Kidney (tissue), 14 donors: ENCODE measurements around the gene RGCC. TPM values are rescaled to one million over a fixed set of nuclear protein-coding genes. Genes with fewer than 3 reads are reported as not detected.
A peak's percentile ranks its signal among the peaks of the same experiment; 100 is the strongest.

Experiments used
- DNase-seq, 5 donors: peaks; one replicate each; pipeline ENCODE4 v3.0.0-alpha.2; 2013 to 2020
- FAIRE-seq: peaks from 2 replicates; lab custom pipeline; 2012; peaks lifted over from hg19 to GRCh38; lab: Jason Lieb, UNC
- H3K27ac ChIP-seq, 2 donors: one replicate each; pipeline ENCODE4 v1.7.0; 2013; ENCODE audit warnings: low read depth in 2 of 2, low read length in 2 of 2, inconsistent platforms in 1 of 2
- H3K27me3 ChIP-seq: one replicate; pipeline ENCODE4 v1.7.1; 2013; ENCODE audit warnings: low read length, inconsistent platforms; ENCODE audit not compliant: control insufficient read depth, insufficient read depth
- H3K36me3 ChIP-seq, 3 donors: one replicate each; pipeline versions ENCODE4 v1.7.0 to v1.7.1; 2013; ENCODE audit warnings: low read length in 3 of 3, control low read depth in 1 of 3, inconsistent platforms in 1 of 3; ENCODE audit not compliant: insufficient read depth in 3 of 3, control insufficient read depth in 2 of 3
- H3K4me1 ChIP-seq, 3 donors: one replicate each; pipeline versions ENCODE4 v1.7.0 to v1.7.1; 2013; ENCODE audit warnings: low read length in 3 of 3, inconsistent platforms in 1 of 3, low read depth in 1 of 3; ENCODE audit not compliant: control insufficient read depth in 2 of 3, insufficient read depth in 2 of 3
- H3K4me3 ChIP-seq, 3 donors: one replicate each; pipeline versions ENCODE4 v1.7.0 to v1.8.1; 2013; ENCODE audit warnings: low read length in 3 of 3, control low read depth in 1 of 3, inconsistent platforms in 1 of 3
- H3K9ac ChIP-seq, 3 donors: one replicate each; pipeline versions ENCODE4 v1.7.0 to v1.7.1; 2013; ENCODE audit warnings: low read length in 3 of 3, control low read depth in 1 of 3, inconsistent platforms in 1 of 3
- H3K9me3 ChIP-seq, 3 donors: one replicate each; pipeline versions ENCODE4 v1.7.0 to v1.7.1; 2013; ENCODE audit warnings: low read length in 3 of 3, control low read depth in 1 of 3, inconsistent platforms in 1 of 3; ENCODE audit not compliant: control insufficient read depth in 2 of 3, insufficient read depth in 1 of 3
- intact Hi-C: fragments of 100-400 bp; cut with DNase I; formaldehyde crosslinking; loops from one replicate; pipeline ENCODE4 v1.11.1; 2022
- polyA plus RNA-seq: library from polyadenylated mRNA; stranded (reverse); fragments of 350-450 nt; fragmentation: Illumina TruSeq; extraction: RNeasy Lipid Tissue Mini Kit (QIAGEN cat#74804); gene quantifications from one replicate; pipeline ENCODE4 v1.2.3, GENCODE V29; 2014; ENCODE audit warnings: low read depth, low replicate concordance; ENCODE audit not compliant: insufficient read depth
- total RNA-seq: library from RNA; stranded (reverse); fragmentation: NEBNext Ultra II Directional; extraction: Animal tissue kit (Norgen Biotek cat#: 25700); gene quantifications from one replicate; pipeline ENCODE4 v1.2.1, GENCODE V29; 2021
- TF ChIP-seq, protein P1 (sequence below): IDR thresholded peaks from 3 replicates; pipeline ENCODE4 v1.5.1; 2012; ENCODE audit warnings: mild to moderate bottlenecking, moderate library complexity, borderline replicate concordance; ENCODE audit not compliant: insufficient read depth; ENCODE audit errors: extremely low read depth
- donor health status: control.
- donor health status: control.
- donor health status: control.
- donor health status: control.
- donor health status: control.
- donor health status: DM: yes; HTN: yes; CAD: no.
- donor health status: Normal renal cell carcinoma (clear cell type).

Gene RGCC
- total and polyA plus RNA-seq, 2 donors from 2014 or later = 12.9 to 40.9 TPM

DNA sequence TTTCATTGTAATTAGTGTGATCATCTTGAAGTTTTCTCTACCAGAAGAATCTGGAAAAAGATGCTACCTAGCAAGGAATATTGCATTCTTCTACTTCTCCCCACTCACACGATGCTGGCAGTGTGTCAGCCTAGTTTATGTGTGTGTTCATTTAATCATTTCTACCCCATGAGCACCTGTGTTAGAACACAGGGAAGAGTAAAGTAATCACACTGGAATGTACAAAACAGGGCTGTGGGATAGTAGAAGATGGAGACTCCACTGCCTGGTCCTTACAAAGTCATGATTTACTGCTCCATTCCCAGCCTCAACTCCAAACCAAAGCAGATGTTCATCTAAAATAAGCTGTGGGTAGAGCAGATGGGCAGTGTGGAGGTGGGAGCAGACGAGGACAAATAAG lies 47.7 kb upstream of the RGCC start:
- Histone ChIP-seq H3K27ac (no peak overlapping the region), H3K4me3 (no peak overlapping the region), H3K36me3 (no peaks in the 10 kb centered on the region), H3K4me1 (no peaks in the 10 kb centered on the region), H3K9me3 (no peaks in the 10 kb centered on the region), H3K9ac (no peak overlapping the region), H3K27me3 (no peaks in the 10 kb centered on the region)
- no peak for FAIRE-seq
- intact Hi-C loops = no loop called here
- TF ChIP-seq, protein P1, sequence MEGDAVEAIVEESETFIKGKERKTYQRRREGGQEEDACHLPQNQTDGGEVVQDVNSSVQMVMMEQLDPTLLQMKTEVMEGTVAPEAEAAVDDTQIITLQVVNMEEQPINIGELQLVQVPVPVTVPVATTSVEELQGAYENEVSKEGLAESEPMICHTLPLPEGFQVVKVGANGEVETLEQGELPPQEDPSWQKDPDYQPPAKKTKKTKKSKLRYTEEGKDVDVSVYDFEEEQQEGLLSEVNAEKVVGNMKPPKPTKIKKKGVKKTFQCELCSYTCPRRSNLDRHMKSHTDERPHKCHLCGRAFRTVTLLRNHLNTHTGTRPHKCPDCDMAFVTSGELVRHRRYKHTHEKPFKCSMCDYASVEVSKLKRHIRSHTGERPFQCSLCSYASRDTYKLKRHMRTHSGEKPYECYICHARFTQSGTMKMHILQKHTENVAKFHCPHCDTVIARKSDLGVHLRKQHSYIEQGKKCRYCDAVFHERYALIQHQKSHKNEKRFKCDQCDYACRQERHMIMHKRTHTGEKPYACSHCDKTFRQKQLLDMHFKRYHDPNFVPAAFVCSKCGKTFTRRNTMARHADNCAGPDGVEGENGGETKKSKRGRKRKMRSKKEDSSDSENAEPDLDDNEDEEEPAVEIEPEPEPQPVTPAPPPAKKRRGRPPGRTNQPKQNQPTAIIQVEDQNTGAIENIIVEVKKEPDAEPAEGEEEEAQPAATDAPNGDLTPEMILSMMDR = no peak
- no peak for DNase-seq

DNA sequence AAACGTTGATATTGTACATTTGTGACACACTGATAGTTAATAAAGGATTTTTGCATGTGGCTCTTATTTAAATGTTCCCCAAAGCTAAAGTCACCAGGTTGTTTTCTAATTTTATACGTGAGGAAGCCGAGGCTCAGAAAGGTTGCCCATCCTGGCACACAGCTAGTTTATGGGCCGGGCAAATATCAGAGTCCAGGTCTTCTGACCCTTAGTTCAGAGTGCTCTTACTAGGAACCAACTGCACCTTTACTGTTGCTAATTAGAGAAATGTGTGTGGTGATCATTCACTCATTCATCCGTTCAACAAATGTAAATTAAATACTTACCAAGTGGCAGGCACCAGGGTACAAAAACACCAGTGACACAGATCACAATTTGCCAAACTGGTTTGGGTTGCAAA lies 46.3 kb upstream of the RGCC start:
- intact Hi-C loops = no loop called here
- TF ChIP-seq, protein P1 = no peak
- Histone ChIP-seq H3K9ac (no peak overlapping the region), H3K36me3 (no peaks in the 10 kb centered on the region), H3K4me3 (no peak overlapping the region), H3K9me3 (no peaks in the 10 kb centered on the region), H3K27ac (no peak overlapping the region), H3K4me1 (no peaks in the 10 kb centered on the region), H3K27me3 (no peaks in the 10 kb centered on the region)
- no peak for DNase-seq
- no peak for FAIRE-seq

DNA sequence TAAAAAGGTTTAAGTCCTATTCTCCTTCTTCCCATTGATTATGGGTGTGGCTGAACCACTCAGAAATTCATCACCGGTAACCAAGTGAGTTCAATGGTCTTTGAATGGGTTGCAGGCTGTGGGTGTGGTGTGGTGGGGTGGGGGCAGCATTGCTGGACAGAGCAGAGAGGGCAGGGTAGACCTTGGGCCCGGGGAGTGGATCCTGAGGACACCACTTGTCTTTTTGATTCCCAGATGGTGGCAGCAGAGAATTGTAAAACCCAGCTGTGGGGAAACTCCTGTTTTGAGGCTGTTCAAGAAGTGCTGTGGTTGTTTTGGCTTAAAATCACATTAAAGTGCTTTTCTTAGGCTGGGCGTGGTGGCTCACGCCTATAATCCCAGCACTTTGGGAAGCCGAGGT lies 45.8 kb upstream of the RGCC start:
- DNase-seq = peak in 2 of 5 donors; percentile 27 to 65
- TF ChIP-seq, protein P1 = peak; percentile 9
- H3K27ac ChIP-seq = no peak overlapping the region
- no peaks in the 10 kb centered on the region for H3K36me3 ChIP-seq
- intact Hi-C loops = no loop called here
- no peak for FAIRE-seq
- no peaks in the 10 kb centered on the region for H3K27me3 ChIP-seq
- no peaks in the 10 kb centered on the region for H3K4me1 ChIP-seq
- H3K4me3 ChIP-seq = no peak overlapping the region
- H3K9me3 ChIP-seq = no peaks in the 10 kb centered on the region
- no peak overlapping the region for H3K9ac ChIP-seq

DNA sequence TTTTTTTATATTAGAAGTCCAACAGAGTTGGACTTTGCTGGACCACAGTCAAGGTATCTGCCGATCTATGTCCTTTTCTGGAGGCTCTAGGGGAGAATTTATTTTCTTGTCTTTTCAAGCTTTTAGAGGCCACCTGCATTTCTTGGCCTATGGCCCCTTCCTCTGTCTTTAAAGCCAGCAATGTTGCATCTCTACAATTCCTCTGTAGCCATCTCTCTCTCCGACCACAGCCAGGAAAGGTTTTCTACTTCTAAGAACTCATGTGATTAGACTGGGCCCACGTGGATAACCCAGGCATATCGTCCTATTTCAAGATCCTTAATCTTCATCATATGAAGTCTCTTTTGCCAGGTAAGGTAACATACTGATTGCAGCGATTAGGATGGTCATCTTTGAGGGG lies 43.5 kb upstream of the RGCC start:
- Histone ChIP-seq H3K9ac (no peak overlapping the region), H3K27me3 (no peaks in the 10 kb centered on the region), H3K4me3 (no peak overlapping the region), H3K4me1 (no peaks in the 10 kb centered on the region), H3K36me3 (no peaks in the 10 kb centered on the region), H3K27ac (no peak overlapping the region), H3K9me3 (no peaks in the 10 kb centered on the region)
- DNase-seq (no peak), FAIRE-seq (no peak)
- intact Hi-C loops = no loop called here
- TF ChIP-seq, protein P1 = no peak
